ENCODE results near the gene ASMT. TPM values are rescaled to one million over a fixed set of nuclear protein-coding genes. Genes with fewer than 3 reads are reported as not detected.

ASMT gene
- total and polyA plus RNA-seq, 10 of the 15 experiments (the other 5 are each of a cell fraction or from before 2014, with no cell fraction given) = 0.18 to 0.29 TPM; not detected in 8

DNA sequence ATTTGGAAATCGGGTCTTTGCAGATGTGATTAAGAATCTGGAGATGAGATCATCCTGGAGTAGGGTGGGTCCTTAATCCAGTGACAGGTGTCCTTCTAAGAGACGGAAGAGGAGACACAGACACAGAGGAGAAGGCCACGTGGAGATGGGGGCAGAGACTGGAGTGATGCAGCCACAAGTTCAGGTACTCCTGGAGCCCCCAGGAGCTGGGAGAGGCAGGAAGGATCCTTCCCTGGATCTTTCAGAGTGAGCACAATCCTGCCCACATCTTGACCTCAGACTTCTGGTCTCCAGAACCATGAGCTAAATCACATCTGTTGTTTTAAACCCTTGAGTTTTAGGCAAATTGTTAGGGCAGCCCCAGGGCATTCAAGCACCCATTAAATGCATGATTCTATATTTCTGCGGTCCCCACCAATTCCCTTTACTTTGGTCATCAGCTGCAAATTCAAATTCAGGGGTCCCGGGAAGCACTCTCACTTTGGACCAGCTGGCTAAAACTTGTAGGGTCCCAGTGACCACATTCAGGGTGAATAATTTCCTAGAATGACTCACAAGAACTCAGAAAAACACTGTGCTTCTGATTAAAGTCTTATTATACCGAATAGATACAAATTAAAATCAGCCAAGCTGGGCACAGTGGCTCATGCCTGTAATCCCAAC is 36.2 kb upstream of the ASMT start (continued):
- TF ChIP-seq, protein P1, sequence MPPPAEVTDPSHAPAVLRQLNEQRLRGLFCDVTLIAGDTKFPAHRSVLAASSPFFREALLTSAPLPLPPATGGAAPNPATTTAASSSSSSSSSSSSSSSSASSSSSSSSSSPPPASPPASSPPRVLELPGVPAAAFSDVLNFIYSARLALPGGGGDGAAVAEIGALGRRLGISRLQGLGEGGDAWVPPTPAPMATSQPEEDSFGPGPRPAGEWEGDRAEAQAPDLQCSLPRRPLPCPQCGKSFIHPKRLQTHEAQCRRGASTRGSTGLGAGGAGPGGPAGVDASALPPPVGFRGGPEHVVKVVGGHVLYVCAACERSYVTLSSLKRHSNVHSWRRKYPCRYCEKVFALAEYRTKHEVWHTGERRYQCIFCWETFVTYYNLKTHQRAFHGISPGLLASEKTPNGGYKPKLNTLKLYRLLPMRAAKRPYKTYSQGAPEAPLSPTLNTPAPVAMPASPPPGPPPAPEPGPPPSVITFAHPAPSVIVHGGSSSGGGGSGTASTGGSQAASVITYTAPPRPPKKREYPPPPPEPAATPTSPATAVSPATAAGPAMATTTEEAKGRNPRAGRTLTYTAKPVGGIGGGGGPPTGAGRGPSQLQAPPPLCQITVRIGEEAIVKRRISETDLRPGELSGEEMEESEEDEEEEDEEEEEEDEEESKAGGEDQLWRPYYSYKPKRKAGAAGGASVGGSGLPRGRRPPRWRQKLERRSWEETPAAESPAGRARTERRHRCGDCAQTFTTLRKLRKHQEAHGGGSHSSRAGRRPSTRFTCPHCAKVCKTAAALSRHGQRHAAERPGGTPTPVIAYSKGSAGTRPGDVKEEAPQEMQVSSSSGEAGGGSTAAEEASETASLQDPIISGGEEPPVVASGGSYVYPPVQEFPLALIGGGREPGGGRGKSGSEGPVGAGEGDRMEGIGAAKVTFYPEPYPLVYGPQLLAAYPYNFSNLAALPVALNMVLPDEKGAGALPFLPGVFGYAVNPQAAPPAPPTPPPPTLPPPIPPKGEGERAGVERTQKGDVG (CRISPR knock-in tag; IDR thresholded peaks at IDR 0.05) = no peak
- TF ChIP-seq EED (IDR thresholded peaks at IDR 0.05; ENCODE audit: low read depth) (peak; percentile 51; the same call in 1 of the 2 replicates), JUNB (IDR thresholded peaks at IDR 0.05) (peak; percentile 64), DPF2 (IDR thresholded peaks at IDR 0.05) (0 out of 2 replicates have a peak, but pooled peaks have one; percentile 20), USF2 (IDR thresholded peaks at IDR 0.05; ENCODE audit: borderline replicate concordance, low read depth, low read length) (no peak), ZBED1 (IDR thresholded peaks at IDR 0.05; ENCODE audit: borderline replicate concordance) (no peak), ZNF622 (IDR thresholded peaks at IDR 0.05) (no peak), BACH1 (IDR thresholded peaks at IDR 0.05; ENCODE audit: borderline replicate concordance) (no peak), ZNF217 (IDR thresholded peaks at IDR 0.05) (no peak)

GRCh38 chrX:1581132-1581531 is 33.7 kb upstream of the ASMT start:
- H3K4me1 ChIP-seq (ENCODE audit: control insufficient read depth, insufficient read depth, low read length) = peaks cover 16% of the 10 kb centered on the region
- in situ Hi-C loops (cut with MboI) (loop anchor here (5.0 kb wide), 1 partner anchor 124 kb away; no protein-coding TSS in a partner anchor), intact Hi-C loops (cut with micrococcal nuclease; ENCODE audit: unreplicated experiment) (loop anchor here (1.0 to 5.0 kb wide), 4 partner anchors 44 to 127 kb away; partner anchors contain the start of gene P2RY8)
- H3K4me2 ChIP-seq (ENCODE audit: control insufficient read depth, insufficient read depth) = no peak overlapping the region
- ATAC-seq = peak; percentile 67
- H3K9me3 ChIP-seq (replicated peaks; ENCODE audit: control insufficient read depth, insufficient read depth, low read length) = no peaks in the 10 kb centered on the region
- H3K27ac ChIP-seq (ENCODE audit: control insufficient read depth, insufficient read depth) = no peak overlapping the region
- H4K20me1 ChIP-seq (ENCODE audit: control insufficient read depth, insufficient read depth) = no peaks in the 10 kb centered on the region
- no TSS peak for BruUV-seq (replicated peaks)
- ChIA-PET CTCF (no interaction called here), SMC1A (ENCODE audit: uncharacterized antibody, unreplicated experiment) (no interaction called here), POLR2A (no interaction called here), RAD21 (ENCODE audit: unreplicated experiment) (no interaction called here)
- DNase-seq (ENCODE audit: low read depth, low spot score) = no peak
- no peak overlapping the region for H2AFZ ChIP-seq (ENCODE audit: control insufficient read depth, low read depth, low read length)
- no peaks in the 10 kb centered on the region for H3K36me3 ChIP-seq (ENCODE audit: control insufficient read depth in 2 of 2, insufficient read depth in 2 of 2, low read length in 1 of 2)
- no peaks in the 10 kb centered on the region for H3K27me3 ChIP-seq (replicated peaks in 1 of 2; ENCODE audit: control insufficient read depth in 2 of 2, insufficient read depth in 2 of 2, low read length in 1 of 2)
- no peaks in the 10 kb centered on the region for H3K79me2 ChIP-seq (ENCODE audit: control insufficient read depth, insufficient read depth, low read length)
- FAIRE-seq = no peak
- H3K9ac ChIP-seq (ENCODE audit: control insufficient read depth, insufficient read depth, low read length) = no peak overlapping the region
- no peak overlapping the region for H3K4me3 ChIP-seq
- 18% methylated on average over 4 of the region's 4 CpGs for WGBS (ENCODE audit: insufficient coverage, insufficient replicate concordance, low lambda C conversion rate, missing lambda C conversion rate)
- peak; percentile 11; the same call in 1 of the 2 replicates for TF ChIP-seq RUNX3 (IDR thresholded peaks at IDR 0.05; ENCODE audit: low read length)
- TF ChIP-seq, protein P2, sequence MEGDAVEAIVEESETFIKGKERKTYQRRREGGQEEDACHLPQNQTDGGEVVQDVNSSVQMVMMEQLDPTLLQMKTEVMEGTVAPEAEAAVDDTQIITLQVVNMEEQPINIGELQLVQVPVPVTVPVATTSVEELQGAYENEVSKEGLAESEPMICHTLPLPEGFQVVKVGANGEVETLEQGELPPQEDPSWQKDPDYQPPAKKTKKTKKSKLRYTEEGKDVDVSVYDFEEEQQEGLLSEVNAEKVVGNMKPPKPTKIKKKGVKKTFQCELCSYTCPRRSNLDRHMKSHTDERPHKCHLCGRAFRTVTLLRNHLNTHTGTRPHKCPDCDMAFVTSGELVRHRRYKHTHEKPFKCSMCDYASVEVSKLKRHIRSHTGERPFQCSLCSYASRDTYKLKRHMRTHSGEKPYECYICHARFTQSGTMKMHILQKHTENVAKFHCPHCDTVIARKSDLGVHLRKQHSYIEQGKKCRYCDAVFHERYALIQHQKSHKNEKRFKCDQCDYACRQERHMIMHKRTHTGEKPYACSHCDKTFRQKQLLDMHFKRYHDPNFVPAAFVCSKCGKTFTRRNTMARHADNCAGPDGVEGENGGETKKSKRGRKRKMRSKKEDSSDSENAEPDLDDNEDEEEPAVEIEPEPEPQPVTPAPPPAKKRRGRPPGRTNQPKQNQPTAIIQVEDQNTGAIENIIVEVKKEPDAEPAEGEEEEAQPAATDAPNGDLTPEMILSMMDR (IDR thresholded peaks at IDR 0.05 in 2 of 3, conservative IDR thresholded peaks at IDR 0.05 in 1 of 3; ENCODE audit: control insufficient read depth in 2 of 3, extremely low read depth in 1 of 3, insufficient read depth in 1 of 3, low read depth in 3 of 3, low read length in 3 of 3) = peak; percentile 64 to 82 (median 81)
- peak; percentile 71 for TF ChIP-seq RAD21 (IDR thresholded peaks at IDR 0.05; ENCODE audit: insufficient read depth, low read depth, low read length)
- no peak for TF ChIP-seq PML (IDR thresholded peaks at IDR 0.05; ENCODE audit: low read length)
- no peak for TF ChIP-seq ETV6 (conservative IDR thresholded peaks at IDR 0.05 in 1 of 2, IDR thresholded peaks at IDR 0.05 in 1 of 2; ENCODE audit: borderline replicate concordance in 1 of 2, low read depth in 1 of 2)
- no peak for TF ChIP-seq ZNF24 (IDR thresholded peaks at IDR 0.05)
- TF ChIP-seq EP300 (IDR thresholded peaks at IDR 0.05; ENCODE audit: borderline replicate concordance in 1 of 2, control insufficient read depth in 1 of 2, low read depth in 2 of 2, low read length in 2 of 2) = no peak
- peak; percentile 77 for TF ChIP-seq SMC3 (IDR thresholded peaks at IDR 0.05; ENCODE audit: borderline replicate concordance, low read length)
- no peak for TF ChIP-seq ASH2L (IDR thresholded peaks at IDR 0.05; ENCODE audit: borderline replicate concordance, low read depth)
